Adipocyte (in vitro differentiated cells): ENCODE data around the gene LMTK3.

ENCODE experiments used
- DNase-seq: peaks from one replicate; pipeline ENCODE4 v3.0.0-alpha.2; 2015; ENCODE audit warnings: low read depth
- H3K27me3 ChIP-seq: replicated peaks from 2 replicates; pipeline ENCODE4 v1.7.0; 2013; ENCODE audit warnings: mild to moderate bottlenecking, low read length, moderate library complexity; ENCODE audit not compliant: control insufficient read depth, insufficient read depth
- H3K36me3 ChIP-seq: 2 replicates; pipeline ENCODE4 v1.7.0; 2013; ENCODE audit warnings: low read length, mild to moderate bottlenecking, moderate library complexity; ENCODE audit not compliant: control insufficient read depth, insufficient read depth, severe bottlenecking
- H3K4me1 ChIP-seq: 2 replicates; pipeline ENCODE4 v1.7.0; 2013; ENCODE audit warnings: mild to moderate bottlenecking, low read length, moderate library complexity; ENCODE audit not compliant: control insufficient read depth, insufficient read depth
- H3K4me3 ChIP-seq: 2 replicates; pipeline ENCODE4 v1.7.0; 2013; ENCODE audit warnings: mild to moderate bottlenecking, low read length, moderate library complexity
- H3K9ac ChIP-seq: 2 replicates; pipeline ENCODE4 v1.7.0; 2013; ENCODE audit warnings: mild to moderate bottlenecking, low read length, moderate library complexity
- H3K9me3 ChIP-seq: 2 replicates; pipeline ENCODE4 v1.7.0; 2013; ENCODE audit warnings: mild to moderate bottlenecking, low read length, moderate library complexity; ENCODE audit not compliant: control insufficient read depth

LMTK3 gene, protein sequence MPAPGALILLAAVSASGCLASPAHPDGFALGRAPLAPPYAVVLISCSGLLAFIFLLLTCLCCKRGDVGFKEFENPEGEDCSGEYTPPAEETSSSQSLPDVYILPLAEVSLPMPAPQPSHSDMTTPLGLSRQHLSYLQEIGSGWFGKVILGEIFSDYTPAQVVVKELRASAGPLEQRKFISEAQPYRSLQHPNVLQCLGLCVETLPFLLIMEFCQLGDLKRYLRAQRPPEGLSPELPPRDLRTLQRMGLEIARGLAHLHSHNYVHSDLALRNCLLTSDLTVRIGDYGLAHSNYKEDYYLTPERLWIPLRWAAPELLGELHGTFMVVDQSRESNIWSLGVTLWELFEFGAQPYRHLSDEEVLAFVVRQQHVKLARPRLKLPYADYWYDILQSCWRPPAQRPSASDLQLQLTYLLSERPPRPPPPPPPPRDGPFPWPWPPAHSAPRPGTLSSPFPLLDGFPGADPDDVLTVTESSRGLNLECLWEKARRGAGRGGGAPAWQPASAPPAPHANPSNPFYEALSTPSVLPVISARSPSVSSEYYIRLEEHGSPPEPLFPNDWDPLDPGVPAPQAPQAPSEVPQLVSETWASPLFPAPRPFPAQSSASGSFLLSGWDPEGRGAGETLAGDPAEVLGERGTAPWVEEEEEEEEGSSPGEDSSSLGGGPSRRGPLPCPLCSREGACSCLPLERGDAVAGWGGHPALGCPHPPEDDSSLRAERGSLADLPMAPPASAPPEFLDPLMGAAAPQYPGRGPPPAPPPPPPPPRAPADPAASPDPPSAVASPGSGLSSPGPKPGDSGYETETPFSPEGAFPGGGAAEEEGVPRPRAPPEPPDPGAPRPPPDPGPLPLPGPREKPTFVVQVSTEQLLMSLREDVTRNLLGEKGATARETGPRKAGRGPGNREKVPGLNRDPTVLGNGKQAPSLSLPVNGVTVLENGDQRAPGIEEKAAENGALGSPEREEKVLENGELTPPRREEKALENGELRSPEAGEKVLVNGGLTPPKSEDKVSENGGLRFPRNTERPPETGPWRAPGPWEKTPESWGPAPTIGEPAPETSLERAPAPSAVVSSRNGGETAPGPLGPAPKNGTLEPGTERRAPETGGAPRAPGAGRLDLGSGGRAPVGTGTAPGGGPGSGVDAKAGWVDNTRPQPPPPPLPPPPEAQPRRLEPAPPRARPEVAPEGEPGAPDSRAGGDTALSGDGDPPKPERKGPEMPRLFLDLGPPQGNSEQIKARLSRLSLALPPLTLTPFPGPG (N-terminal part only)

DNA sequence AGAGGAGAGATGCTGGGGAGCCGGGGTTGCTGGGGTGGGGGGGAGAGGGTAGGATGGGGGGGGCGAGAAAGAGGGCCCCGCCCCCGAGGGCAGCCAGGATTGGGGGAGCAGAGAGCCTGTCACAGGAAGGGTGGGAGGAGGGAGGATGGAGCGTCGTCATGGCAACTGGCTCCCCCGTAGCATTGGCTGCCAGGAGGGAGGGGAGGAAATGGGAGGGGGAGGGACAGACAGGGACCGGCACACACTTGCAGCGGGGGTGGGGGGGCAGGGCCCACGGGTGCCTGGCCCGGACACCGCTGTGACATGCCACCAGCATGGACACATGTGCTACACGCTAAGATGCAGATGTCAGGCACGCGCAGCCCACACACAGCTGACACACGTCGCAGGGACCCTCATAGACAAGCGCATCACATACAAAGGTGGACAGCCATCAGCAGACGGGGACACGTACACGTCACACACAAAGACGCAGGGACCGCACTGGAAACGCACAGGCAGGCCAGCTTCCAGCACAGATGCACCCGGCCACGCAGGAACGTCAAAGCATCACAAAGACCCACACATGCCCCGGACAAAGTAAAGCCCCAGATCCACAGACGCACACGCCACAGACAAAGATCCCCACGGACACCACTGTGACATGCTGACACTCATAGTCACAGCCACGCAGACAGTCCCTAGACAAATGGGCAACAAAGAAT lies at the start of gene LMTK3:
TSS of gene LMTK3 (minus strand) at position 36 of the 704 bp plus-strand sequence. CDS start 259 bp downstream, outside the sequence.
- H3K9me3 ChIP-seq = no peaks in the 10 kb centered on the region

DNA sequence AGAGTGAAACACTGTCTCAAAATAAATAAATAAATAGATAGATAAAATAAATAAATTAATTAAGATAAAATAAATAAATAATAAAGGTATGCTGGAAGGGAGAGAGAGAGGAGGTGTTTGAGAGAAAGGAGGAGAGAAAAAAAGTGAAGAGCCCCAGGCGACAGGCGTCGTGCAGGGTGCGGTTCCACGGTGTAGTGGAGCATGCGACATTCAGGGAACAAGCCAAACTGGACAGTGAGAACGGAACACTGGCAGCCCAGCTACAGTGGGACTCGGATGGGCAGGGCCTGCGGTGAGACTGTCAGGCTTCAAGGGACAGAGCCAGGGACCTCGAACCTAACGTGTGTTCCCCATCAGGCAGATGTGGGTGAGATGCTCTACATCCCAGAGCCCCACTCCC lies 49.8 kb upstream of the LMTK3 start:
- Histone ChIP-seq H3K9ac (no peak overlapping the region), H3K4me1 (peaks cover 14% of the 10 kb centered on the region), H3K36me3 (no peaks in the 10 kb centered on the region), H3K27me3 (no peaks in the 10 kb centered on the region), H3K4me3 (no peak overlapping the region), H3K9me3 (no peaks in the 10 kb centered on the region)
- DNase-seq = no peak

More for the DNA sequence above, at the start of gene LMTK3:
- no peak within 1 kb of the TSS for H3K4me3 ChIP-seq
- no peak within 1 kb of the TSS for H3K9ac ChIP-seq
- no peaks in the 10 kb centered on the region for H3K4me1 ChIP-seq
- no peaks in the 10 kb centered on the region for H3K36me3 ChIP-seq
- peak; percentile 74 for DNase-seq
- peaks cover 35% of the 10 kb centered on the region for H3K27me3 ChIP-seq

DNA sequence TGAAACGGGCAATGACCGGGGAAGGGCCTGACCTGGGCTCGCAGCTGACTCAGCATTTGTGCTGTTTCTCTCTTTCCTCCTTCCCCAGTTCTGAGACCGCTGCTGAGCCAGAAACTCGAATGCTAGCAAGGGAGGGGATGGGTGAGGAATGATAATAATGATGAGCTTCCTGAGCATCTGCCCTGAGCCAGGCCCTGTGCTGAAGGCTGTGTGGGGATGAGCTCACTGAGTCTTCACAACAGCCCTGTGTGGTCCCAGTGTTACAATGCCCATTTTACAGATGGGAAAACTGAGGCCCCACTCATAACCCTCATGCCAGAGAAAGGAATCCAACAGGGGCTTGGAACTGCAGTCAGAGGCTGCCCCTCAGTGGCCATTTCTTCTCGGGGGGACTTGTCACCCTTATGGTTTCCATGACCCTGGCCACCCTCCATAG lies 48.5 kb upstream of the LMTK3 start:
- Histone ChIP-seq H3K9ac (no peak overlapping the region), H3K4me1 (peaks cover 21% of the 10 kb centered on the region), H3K9me3 (no peaks in the 10 kb centered on the region), H3K36me3 (no peaks in the 10 kb centered on the region), H3K4me3 (no peak overlapping the region), H3K27me3 (no peaks in the 10 kb centered on the region)
- DNase-seq = no peak

DNA sequence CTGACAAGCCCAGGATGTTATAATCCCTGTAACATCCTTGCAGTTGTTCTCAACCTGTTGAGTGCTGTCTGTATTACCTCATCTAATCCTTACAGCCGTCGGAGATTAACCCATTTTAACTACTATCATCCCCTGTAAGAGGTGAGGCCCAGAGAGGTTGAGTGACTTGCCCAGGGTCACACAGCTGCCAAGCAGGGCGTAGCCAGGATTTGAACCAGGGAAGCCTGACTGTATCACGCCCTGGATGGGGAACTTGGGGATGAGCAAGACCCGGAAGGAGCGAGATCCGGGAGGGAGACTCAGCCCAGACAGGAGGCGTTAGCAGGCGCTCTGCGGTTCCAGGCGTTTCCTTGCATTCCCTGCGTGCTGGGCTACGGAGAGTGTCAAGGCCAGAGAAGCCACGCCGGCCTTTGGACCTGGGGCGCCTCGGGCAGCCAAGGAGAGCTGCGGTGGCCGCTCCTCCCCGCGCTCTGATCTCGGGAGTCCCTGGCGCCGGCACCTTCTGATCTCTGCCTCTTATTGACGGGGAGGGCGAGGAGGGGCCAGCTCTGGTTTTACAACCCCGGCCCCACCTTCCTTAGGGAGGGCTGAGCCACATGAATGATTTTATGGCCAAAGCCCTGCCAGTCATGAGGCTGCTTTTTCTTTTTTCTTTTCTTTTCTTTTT lies 46.5 kb upstream of the LMTK3 start:
- peaks cover 27% of the 10 kb centered on the region for H3K4me1 ChIP-seq
- H3K9me3 ChIP-seq = no peaks in the 10 kb centered on the region
- no peaks in the 10 kb centered on the region for H3K27me3 ChIP-seq
- peak; percentile 11 for DNase-seq
- H3K4me3 ChIP-seq = no peak overlapping the region
- H3K36me3 ChIP-seq = no peaks in the 10 kb centered on the region
- peak overlapping the region; percentile 11 for H3K9ac ChIP-seq

DNA sequence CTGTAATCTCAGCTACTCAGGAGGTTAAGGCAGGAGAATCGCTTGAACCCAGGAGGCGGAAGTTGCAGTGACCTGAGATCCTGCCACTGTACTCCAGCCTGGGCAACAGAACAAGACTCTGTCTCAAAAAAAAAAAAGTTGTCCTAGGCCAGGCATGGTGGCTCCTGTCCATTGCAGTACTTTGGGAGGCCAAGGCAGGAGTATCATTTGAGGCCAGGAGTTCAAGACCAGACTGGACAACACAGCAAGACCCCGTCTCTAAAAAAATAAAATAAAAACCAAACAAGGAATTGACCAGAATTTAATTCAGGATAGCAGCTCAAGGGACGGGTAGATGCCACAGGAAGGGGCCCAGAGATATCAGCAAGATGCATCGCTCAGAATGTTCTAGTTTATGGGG lies 45.2 kb upstream of the LMTK3 start:
- DNase-seq = no peak
- Histone ChIP-seq H3K36me3 (no peaks in the 10 kb centered on the region), H3K4me1 (peaks cover 20% of the 10 kb centered on the region), H3K9me3 (no peaks in the 10 kb centered on the region), H3K9ac (no peak overlapping the region), H3K4me3 (no peak overlapping the region), H3K27me3 (no peaks in the 10 kb centered on the region)

DNA sequence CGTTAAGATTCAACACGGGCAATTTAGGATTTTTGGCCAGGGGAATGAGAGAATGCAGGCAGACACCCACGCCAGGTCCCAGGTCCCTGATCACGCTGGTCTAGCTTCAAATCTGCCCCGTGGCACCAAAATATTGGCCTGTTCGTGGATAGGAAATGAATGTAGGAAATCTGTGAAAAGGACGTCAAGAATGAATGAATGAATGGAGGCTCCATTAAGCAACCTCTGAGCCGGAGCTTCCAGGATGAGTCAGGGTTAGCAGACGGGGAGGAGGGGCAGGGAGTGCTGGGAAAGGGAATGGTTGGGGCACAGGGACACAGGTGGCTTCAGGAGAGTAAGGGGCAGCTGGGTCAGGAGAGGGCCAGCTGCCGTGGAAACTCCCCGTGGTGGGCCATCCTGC lies 44.5 kb upstream of the LMTK3 start:
- H3K36me3 ChIP-seq = no peaks in the 10 kb centered on the region
- no peak overlapping the region for H3K4me3 ChIP-seq
- no peak overlapping the region for H3K9ac ChIP-seq
- H3K27me3 ChIP-seq = peaks cover 5% of the 10 kb centered on the region
- peak; percentile 71 for DNase-seq
- H3K4me1 ChIP-seq = peaks cover 20% of the 10 kb centered on the region
- H3K9me3 ChIP-seq = no peaks in the 10 kb centered on the region

DNA sequence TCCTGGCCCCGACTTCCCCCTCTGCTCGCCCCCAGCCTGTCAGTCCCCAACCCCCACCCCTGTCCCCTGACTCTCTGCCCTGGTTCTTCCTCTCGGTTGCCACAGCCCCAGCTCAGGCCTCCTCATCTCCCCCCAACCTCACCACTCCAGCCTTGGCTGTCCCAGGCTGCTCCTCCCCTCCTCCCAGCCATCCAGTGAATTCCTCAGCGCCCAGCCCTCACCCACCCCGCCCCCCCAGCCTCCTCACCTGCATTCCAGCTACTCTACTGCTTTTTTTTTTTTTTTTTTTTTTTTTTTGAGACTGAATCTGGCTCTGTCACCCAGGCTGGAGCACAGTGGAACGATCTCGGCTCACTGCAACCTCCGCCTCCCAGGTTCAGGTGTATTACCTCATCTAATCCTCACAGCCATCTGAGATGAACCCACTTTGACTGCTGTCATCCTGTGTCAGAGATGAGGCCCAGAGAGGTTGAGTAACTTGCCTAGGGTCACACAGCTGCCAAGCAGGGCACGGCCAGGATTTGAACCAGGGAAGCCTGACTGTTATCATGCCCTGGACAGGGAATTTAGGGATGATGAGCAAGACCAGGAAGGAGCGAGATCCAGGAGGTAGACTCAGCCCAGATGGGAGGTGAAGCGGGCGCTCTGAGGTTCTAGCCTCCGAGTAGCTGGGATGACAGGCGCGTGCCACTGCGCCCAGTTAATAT lies 42.9 kb upstream of the LMTK3 start:
- no peak overlapping the region for H3K9ac ChIP-seq
- H3K9me3 ChIP-seq = no peaks in the 10 kb centered on the region
- peaks cover 20% of the 10 kb centered on the region for H3K4me1 ChIP-seq
- no peaks in the 10 kb centered on the region for H3K36me3 ChIP-seq
- DNase-seq = peak; percentile 34
- no peak overlapping the region for H3K4me3 ChIP-seq
- H3K27me3 ChIP-seq = peaks cover 8% of the 10 kb centered on the region

DNA sequence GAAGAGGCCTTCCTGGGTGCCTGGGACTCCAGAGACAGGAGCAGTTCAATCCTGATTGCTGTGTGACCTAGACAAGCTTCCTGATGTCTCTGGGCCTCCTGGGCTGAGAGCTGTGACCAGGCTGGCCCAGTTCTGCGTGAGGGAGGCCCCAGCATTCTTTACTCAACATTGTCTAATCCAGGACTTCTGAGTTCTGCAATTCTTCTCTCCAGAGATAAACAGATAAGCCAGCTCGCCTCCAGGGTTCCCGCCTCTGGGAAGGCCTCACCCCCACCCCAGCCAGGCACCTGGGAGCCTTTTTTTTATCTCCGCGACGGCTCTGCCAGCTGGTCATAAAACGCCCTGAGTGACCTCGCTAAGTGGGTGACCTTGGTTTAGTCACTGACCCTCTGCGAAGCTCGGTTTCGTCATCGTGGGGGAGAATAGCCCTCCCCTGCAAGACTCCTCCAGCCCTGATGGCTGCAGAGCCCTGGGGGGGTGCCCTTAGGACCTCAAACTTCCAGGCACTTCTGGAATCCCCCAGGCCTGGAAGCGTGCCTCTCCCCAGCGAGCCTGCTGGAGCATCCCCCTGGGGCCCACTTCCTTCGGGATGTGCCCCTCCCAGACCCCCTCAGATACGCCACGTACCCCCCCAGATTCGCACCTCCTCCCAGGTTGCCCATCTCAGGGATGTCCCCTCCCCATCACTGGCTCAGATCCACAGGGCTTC lies 42.2 kb upstream of the LMTK3 start:
- peaks cover 20% of the 10 kb centered on the region for H3K4me1 ChIP-seq
- H3K36me3 ChIP-seq = no peaks in the 10 kb centered on the region
- peaks cover 8% of the 10 kb centered on the region for H3K27me3 ChIP-seq
- peak; percentile 70 for DNase-seq
- H3K4me3 ChIP-seq = no peak overlapping the region
- no peaks in the 10 kb centered on the region for H3K9me3 ChIP-seq
- H3K9ac ChIP-seq = no peak overlapping the region

DNA sequence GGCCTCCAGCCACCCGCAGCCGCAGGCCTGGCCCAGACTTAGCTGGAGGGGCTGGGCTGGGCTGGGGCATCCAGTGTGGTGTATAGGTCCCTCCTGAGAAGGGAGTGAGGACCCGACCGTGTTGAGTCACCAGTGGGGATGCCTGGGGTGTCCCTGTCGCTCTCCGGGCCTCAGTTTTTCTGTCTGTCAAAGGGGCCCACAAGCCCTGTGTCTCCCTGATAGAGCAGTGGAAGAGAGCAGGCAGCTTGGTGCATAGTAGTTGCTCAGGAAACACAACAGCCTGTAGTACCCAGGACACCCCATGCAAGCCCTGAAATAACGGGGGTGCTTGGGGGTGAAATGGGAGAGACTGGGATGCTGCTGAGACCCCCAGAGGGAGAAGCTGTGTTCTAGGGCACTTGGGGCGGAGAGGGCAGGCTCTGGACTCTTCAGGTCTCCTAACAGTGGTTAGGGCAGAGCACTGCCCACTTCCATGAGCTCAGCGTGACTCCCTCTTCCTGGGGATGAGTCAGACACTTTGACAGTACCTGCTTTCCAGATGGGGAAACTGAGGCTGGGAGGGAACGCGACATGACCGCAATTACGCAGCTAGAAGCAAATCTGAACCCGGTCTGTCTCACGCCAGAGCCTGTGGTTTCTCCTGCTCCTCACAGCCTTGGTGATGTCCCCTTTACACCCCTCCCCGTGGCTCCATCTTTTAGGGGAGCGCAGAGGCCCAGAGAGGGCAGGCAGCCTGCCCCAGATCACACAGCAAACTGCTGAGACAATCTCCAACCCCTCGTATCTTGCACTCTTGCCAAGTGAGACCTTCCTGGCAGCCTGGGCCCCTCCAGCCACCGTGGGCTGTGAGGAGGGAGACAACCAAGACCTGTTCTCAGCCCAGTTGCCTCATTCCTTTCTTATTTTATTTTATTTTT lies 41.0 kb upstream of the LMTK3 start:
- Histone ChIP-seq H3K9ac (no peak overlapping the region), H3K4me3 (no peak overlapping the region), H3K36me3 (no peaks in the 10 kb centered on the region), H3K9me3 (no peaks in the 10 kb centered on the region), H3K27me3 (peaks cover 8% of the 10 kb centered on the region), H3K4me1 (peaks cover 14% of the 10 kb centered on the region)
- DNase-seq = no peak
